SK-N-SH (cell line): ENCODE measurements around the gene ZNF705A.

Source experiments
- EP300 ChIP-seq, 2 experiments: IDR thresholded peaks; 2 replicates each; pipeline versions ENCODE4 v1.4.0 to v1.6.1; 2012; ENCODE audit warnings: borderline replicate concordance in 1 of 2, low read depth in 1 of 2, low read length in 1 of 2
- EZH2phosphoT487 ChIP-seq: fragments of 200-600 bp; sonication (generic); IDR thresholded peaks from 2 replicates; pipeline ENCODE4 v1.6.1; 2017; ENCODE audit warnings: low read depth, mixed run types, mild to moderate bottlenecking, antibody characterized with exemption, moderate library complexity, borderline replicate concordance
- JUND ChIP-seq: IDR thresholded peaks from 2 replicates; pipeline ENCODE4 v1.4.0; 2012
- MEF2A ChIP-seq: IDR thresholded peaks from 2 replicates; pipeline ENCODE4 v1.4.0; 2012; ENCODE audit warnings: low read depth, borderline replicate concordance
- POLR2AphosphoS5 ChIP-seq: IDR thresholded peaks from 2 replicates; pipeline ENCODE4 v1.6.1; 2012; ENCODE audit warnings: low read depth, low read length
- RAD21 ChIP-seq: IDR thresholded peaks from 2 replicates; pipeline ENCODE4 v1.6.1; 2012; ENCODE audit warnings: mild to moderate bottlenecking, low read length
- SIN3A ChIP-seq: IDR thresholded peaks from 2 replicates; pipeline ENCODE4 v1.6.1; 2012; ENCODE audit warnings: low read depth, mild to moderate bottlenecking, low read length, moderate library complexity, borderline replicate concordance
- TAF1 ChIP-seq: IDR thresholded peaks from 2 replicates; pipeline ENCODE4 v1.6.1; 2012; ENCODE audit warnings: low read depth, mild to moderate bottlenecking, low read length, moderate library complexity, borderline replicate concordance
- TCF12 ChIP-seq: IDR thresholded peaks from 2 replicates; pipeline ENCODE4 v1.4.0; 2012
- TF ChIP-seq, protein P1 (sequence below): fragments of 150-350 bp; IDR thresholded peaks from 2 replicates; pipeline ENCODE4 v1.6.1; 2016; ENCODE audit warnings: mild to moderate bottlenecking, low read depth, low read length
- TF ChIP-seq, protein P2 (sequence below): fragments of 200-600 bp; sonication (generic); IDR thresholded peaks from 2 replicates; pipeline ENCODE4 v1.6.1; 2017; ENCODE audit warnings: antibody characterized with exemption, mild to moderate bottlenecking, moderate library complexity
- TF ChIP-seq, protein P3 (sequence below): IDR thresholded peaks from 2 replicates; pipeline ENCODE4 v1.6.1; 2012; ENCODE audit warnings: mild to moderate bottlenecking, low read depth, low read length, moderate library complexity
- TF ChIP-seq, protein P4 (sequence below): IDR thresholded peaks from 2 replicates; pipeline ENCODE4 v1.4.0; 2012; ENCODE audit warnings: low read depth

DNA sequence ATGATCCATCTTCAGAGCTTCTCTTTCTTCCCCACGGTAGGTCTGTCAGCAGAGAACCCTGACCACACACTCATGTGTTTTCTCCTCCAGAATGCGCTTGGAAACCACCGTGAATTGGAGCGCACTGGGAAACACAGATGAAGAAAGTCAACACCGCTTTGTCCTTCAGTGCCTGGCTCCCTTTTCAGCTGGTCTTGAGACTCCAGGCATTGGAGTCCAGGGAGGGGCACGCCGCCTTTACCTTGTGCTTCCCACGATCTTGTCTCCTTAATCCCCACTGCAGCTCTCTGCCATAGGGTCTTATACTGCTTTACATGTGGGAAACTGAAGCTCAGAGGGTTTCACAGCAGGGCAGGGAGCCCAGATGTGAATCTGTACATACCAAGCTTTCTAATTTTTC, 69.5 kb downstream of the ZNF705A start:
- TF ChIP-seq POLR2AphosphoS5 (no peak), SIN3A (no peak), MEF2A (no peak), EZH2phosphoT487 (no peak), RAD21 (no peak), TAF1 (no peak), JUND (no peak), EP300 (IDR thresholded peaks at IDR 0.05; ENCODE audit: borderline replicate concordance in 1 of 2, low read depth in 1 of 2, low read length in 1 of 2) (no peak), TCF12 (no peak)
- TF ChIP-seq, protein P1, sequence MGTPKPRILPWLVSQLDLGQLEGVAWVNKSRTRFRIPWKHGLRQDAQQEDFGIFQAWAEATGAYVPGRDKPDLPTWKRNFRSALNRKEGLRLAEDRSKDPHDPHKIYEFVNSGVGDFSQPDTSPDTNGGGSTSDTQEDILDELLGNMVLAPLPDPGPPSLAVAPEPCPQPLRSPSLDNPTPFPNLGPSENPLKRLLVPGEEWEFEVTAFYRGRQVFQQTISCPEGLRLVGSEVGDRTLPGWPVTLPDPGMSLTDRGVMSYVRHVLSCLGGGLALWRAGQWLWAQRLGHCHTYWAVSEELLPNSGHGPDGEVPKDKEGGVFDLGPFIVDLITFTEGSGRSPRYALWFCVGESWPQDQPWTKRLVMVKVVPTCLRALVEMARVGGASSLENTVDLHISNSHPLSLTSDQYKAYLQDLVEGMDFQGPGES: no peak
- TF ChIP-seq, protein P2, sequence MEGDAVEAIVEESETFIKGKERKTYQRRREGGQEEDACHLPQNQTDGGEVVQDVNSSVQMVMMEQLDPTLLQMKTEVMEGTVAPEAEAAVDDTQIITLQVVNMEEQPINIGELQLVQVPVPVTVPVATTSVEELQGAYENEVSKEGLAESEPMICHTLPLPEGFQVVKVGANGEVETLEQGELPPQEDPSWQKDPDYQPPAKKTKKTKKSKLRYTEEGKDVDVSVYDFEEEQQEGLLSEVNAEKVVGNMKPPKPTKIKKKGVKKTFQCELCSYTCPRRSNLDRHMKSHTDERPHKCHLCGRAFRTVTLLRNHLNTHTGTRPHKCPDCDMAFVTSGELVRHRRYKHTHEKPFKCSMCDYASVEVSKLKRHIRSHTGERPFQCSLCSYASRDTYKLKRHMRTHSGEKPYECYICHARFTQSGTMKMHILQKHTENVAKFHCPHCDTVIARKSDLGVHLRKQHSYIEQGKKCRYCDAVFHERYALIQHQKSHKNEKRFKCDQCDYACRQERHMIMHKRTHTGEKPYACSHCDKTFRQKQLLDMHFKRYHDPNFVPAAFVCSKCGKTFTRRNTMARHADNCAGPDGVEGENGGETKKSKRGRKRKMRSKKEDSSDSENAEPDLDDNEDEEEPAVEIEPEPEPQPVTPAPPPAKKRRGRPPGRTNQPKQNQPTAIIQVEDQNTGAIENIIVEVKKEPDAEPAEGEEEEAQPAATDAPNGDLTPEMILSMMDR: no peak
- TF ChIP-seq, protein P3, sequence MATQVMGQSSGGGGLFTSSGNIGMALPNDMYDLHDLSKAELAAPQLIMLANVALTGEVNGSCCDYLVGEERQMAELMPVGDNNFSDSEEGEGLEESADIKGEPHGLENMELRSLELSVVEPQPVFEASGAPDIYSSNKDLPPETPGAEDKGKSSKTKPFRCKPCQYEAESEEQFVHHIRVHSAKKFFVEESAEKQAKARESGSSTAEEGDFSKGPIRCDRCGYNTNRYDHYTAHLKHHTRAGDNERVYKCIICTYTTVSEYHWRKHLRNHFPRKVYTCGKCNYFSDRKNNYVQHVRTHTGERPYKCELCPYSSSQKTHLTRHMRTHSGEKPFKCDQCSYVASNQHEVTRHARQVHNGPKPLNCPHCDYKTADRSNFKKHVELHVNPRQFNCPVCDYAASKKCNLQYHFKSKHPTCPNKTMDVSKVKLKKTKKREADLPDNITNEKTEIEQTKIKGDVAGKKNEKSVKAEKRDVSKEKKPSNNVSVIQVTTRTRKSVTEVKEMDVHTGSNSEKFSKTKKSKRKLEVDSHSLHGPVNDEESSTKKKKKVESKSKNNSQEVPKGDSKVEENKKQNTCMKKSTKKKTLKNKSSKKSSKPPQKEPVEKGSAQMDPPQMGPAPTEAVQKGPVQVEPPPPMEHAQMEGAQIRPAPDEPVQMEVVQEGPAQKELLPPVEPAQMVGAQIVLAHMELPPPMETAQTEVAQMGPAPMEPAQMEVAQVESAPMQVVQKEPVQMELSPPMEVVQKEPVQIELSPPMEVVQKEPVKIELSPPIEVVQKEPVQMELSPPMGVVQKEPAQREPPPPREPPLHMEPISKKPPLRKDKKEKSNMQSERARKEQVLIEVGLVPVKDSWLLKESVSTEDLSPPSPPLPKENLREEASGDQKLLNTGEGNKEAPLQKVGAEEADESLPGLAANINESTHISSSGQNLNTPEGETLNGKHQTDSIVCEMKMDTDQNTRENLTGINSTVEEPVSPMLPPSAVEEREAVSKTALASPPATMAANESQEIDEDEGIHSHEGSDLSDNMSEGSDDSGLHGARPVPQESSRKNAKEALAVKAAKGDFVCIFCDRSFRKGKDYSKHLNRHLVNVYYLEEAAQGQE: no peak
- TF ChIP-seq, protein P4, sequence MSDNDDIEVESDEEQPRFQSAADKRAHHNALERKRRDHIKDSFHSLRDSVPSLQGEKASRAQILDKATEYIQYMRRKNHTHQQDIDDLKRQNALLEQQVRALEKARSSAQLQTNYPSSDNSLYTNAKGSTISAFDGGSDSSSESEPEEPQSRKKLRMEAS: no peak
